ENCODE measurements around the gene PRR35. TPM values are rescaled to one million over a fixed set of nuclear protein-coding genes. Genes with fewer than 3 reads are reported as not detected.

PRR35 gene
- total RNA-seq, 4 donors from 2014 or later: not detected

DNA sequence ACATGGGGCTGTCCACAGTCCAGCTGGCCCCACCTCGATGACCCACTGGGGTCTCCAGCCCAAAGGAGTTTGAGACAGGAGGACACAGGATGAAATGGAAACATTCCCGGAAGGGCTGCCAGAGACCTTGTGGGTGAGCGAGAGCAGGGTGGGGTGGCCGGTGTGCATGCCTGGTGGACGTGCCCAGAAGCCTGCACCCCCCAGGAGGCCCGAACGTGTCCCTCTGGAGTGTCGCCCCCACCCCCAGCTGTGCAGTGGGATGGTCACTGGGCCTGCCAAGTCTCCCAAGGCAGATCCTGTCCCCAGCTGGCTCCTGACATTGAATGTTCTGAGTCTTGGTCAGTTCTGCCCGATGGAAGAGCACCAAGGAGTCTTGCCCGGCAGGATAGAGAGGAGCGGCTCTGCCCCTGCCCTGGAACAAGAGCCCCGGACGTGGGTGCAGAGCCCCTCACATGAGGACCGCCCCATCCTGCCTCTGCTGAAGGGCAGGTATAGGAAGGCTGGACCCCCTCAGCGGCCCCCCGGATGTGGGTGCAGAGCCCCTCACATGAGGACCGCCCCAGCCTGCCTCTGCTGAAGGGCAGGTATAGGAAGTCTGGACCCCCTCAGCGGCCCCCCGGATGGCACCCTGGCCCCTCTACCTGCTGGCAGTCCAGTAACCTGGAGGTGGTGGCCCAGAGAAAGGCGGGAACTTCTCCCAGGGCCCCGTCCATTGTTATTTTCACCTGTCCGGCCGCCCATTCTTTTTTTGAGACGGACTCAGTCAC, 35.7 kb upstream of the PRR35 start:
- TF ChIP-seq, protein P1, sequence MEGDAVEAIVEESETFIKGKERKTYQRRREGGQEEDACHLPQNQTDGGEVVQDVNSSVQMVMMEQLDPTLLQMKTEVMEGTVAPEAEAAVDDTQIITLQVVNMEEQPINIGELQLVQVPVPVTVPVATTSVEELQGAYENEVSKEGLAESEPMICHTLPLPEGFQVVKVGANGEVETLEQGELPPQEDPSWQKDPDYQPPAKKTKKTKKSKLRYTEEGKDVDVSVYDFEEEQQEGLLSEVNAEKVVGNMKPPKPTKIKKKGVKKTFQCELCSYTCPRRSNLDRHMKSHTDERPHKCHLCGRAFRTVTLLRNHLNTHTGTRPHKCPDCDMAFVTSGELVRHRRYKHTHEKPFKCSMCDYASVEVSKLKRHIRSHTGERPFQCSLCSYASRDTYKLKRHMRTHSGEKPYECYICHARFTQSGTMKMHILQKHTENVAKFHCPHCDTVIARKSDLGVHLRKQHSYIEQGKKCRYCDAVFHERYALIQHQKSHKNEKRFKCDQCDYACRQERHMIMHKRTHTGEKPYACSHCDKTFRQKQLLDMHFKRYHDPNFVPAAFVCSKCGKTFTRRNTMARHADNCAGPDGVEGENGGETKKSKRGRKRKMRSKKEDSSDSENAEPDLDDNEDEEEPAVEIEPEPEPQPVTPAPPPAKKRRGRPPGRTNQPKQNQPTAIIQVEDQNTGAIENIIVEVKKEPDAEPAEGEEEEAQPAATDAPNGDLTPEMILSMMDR (IDR thresholded peaks at IDR 0.05; ENCODE audit: low read depth): no peak

DNA sequence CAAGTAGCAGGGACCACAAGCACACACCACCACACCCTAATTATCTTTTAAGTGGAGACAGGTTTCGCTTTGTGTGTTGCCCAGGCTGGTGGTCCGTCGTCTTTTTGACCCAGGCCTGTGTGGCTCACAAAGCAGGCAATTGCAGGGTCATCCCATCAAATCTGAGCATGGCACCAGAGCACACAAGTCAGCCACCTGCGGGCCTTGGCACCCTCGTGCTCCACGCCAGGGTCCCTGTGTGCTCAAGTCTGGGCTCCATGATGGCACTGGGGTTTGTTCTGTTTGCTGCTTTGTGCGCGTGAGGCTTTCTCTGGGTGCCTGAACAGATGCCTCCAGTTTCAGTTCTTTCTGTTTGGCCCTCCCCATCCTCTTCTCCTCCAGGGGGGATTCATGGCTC, 35.1 kb upstream of the PRR35 start:
- TF ChIP-seq, protein P1 (IDR thresholded peaks at IDR 0.05; ENCODE audit: low read depth): no peak

DNA sequence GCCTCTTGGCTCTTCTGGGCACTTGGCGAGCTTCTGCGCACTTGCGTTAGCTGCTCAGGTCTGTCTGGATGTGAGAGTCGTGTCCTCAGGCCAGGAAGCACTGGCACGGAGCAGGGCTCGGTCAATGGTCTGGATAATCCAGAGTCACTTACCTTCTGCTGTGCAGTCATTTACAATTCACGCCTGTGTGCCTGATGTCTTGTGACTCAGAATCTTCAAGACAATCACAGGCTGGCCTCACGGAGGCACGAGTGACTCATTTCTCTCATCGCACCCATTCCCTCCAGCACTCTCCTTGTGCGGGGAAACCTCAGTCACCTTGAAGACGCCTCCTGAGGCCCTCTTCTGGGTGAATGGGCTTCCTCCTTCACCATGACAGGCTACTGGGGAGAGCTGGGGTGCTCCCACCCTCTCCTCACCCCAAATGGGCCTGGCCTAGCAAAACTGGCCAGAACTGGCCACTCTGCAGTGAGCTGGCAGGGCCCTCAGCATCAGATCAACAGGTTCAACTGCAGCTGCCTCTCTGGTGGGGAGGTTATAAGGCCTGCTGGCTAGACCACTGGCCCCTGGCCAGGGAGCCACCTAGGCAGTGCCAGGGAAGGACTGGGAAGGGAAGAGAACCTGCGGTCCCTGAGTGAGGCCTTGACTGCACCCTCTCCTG, 34.5 kb upstream of the PRR35 start:
- TF ChIP-seq, protein P1 (IDR thresholded peaks at IDR 0.05; ENCODE audit: low read depth): no peak

DNA sequence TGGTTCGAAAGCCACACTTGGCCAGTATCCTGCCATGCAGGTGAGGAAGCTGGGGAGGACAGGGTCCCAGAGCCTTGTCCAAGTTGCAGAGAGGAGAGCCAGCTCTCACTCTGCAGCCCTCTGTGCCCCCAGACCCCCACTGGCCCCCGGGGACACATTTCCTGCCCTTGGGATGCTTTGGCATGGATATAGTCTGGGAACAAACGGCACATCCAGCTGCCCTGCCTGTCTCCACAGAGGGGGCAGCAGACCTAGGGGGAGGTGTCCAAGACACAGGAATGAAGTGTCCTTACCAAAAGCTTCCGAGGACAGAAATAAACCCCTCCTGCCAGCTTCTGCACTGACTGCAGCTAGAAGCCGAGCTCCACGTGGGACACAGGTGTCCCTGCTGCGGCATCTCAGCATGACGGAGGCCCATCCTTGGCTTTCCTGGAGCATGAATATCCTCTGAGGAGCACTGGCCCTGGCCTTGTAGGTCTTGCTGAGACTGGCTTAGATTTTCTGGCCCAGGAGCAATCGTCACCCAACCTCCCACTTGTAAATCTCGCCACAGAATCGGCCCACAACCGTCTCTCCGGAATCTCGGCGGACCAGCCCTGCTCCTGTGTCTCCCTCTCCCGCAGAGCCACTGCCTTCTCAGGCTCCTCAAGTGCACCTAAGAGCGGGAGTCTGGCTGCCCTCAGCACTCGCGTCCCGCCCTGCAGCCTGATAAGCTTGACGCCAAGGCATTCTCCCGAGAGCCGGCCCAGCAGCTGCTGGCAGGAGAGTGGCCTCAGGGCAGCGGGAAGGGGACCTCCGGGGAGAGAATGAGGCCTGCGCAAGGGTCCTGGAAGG, 33.8 kb upstream of the PRR35 start:
- TF ChIP-seq, protein P1 (IDR thresholded peaks at IDR 0.05; ENCODE audit: low read depth): no peak

DNA sequence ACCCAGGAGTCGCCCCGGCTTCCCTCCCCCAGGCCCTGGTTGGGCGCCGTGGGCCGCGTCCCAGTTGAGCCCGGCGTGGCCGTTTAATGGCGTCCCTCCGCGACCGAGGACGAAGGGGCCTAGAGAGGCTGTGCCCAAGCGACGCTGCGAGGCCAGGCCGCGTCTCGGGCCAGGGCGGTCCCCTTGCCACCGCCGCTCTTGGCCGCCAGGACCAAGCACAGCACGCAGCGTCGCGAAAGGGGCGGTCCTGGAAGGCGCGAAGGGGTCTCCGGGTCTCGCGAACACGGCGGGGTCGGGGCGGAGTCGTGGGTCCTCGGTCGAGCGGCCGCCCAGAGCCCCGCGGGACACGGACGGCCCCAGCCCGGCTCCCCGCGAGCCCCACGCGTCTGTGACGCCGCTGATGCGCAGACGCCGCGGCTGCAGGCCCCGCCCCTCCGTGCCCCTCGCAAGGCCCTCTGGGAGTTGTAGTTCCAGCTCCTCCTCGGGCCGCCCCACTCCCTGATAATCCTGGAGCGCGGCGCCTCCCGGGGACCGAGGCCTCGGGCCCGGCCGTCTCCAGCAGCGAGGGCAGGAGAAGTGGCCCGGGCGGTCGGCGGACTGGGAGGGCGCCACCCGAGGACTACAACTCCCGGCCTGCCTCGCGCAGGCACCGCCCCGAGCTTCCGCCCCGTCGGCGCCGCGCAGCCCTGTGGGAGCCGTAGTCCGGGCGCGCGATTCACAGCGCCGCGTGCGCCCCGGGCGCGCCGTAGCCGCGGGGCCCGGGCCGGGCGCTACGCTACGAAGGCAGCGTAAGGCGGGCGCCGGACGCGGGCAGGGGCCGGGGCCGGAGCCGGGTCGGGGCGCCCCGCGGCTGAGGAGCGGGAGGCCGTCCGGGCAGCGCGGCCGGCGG, 32.9 kb upstream of the PRR35 start, which contains the start of gene CAPN15:
TSS of gene CAPN15 (plus strand) at position 698 of the 889 bp plus-strand sequence. CDS start 19,127 bp downstream, outside the sequence.
- TF ChIP-seq, protein P1 (IDR thresholded peaks at IDR 0.05; ENCODE audit: low read depth): no peak

DNA sequence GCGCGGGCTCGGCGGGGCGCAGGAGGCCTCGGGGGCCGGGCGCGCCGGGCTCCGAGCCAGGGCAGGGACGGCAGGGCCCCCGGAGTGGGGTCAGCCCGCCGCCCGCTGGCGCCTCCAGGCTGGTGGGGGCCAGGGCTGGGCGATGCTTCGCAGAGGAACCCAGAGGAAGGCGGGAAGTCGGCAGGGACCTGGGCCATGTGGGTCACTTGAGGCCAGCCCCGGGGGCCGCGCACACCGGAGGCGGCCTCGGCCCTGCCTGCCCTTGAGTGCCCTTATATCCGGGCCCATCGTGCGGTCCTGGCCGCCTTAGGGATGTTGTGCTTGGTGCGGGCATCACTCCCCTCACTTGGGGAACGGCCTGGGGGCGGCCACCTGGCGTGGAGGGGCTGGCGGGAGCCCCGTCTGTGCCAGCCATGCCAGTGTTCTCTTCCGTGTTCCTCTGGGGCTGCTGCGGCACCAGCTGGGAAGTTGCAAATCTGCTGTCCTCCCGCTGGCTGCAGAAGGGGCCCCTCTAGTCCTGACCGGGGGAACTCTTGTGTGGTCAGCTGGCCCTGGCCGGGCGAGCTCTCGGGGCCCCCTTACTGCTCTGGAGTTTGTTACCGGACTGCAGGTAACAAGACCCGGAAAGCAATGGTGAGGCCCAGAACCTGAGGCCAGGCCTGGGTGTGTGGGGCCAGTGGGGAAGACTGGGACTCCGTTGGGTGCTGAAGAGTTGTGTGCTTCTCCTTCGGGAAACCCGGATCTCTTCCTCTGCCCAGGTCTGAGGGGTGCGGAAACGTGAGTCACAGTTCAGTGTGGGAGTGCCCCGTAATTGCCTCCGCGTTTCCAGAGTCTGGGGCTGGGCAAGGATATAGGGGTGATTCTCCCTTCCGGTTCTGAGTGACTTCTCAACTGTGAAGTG, 31.8 kb upstream of the PRR35 start:
- TF ChIP-seq, protein P1 (IDR thresholded peaks at IDR 0.05; ENCODE audit: low read depth): no peak

Measured in subcutaneous adipose tissue (tissue), 4 donors.